Panc1 (cell line): ENCODE results near the gene MAGOH.

ENCODE experiments used
- CTCF ChIP-seq: fragments of 450-650 bp; IDR thresholded peaks from 2 replicates; pipeline ENCODE4 v1.5.1; 2017; ENCODE audit warnings: mild to moderate bottlenecking
- POLR2AphosphoS5 ChIP-seq: IDR thresholded peaks from 2 replicates; pipeline ENCODE4 v1.6.1; 2012; ENCODE audit warnings: mild to moderate bottlenecking, low read depth, low read length, moderate library complexity
- REST ChIP-seq, 2 experiments: IDR thresholded peaks; 2 replicates each; pipeline ENCODE4 v1.6.1; 2011 to 2012; ENCODE audit warnings: low read depth in 2 of 2, control low read depth in 1 of 2, low read length in 1 of 2, mild to moderate bottlenecking in 1 of 2, moderate library complexity in 1 of 2; ENCODE audit not compliant: insufficient read depth in 1 of 2

DNA sequence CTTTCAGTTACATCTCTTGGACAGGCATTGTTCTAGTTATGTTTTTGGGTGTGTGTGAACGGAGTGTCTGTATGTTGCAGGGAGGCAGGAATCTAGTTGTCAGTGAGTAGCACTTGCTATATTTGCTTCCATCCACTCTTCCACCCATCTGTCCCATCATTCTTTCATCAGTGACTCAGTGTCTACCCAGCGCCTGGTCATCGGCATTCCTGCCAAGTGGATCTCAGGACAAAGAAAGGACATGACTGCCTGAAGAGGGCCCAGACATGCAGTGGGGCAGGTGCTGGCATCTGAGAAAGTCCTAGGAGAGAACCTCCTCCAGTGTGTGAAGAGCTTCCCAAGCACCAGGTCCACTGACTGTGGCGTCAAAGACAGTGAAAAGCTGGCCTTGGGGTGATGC lies 27.3 kb upstream of the MAGOH start:
- TF ChIP-seq POLR2AphosphoS5 = no peak
- no peak for TF ChIP-seq CTCF
- TF ChIP-seq REST (IDR thresholded peaks at IDR 0.05; ENCODE audit: insufficient read depth in 1 of 2, low read depth in 2 of 2, low read length in 1 of 2) = no peak
